ENCODE results near the gene BRD1. TPM values are rescaled to one million over a fixed set of nuclear protein-coding genes. Genes with fewer than 3 reads are reported as not detected.
A peak's percentile ranks its signal among the peaks of the same experiment; 100 is the strongest.

BRD1 gene
- polyA plus RNA-seq, 1 experiment = 4.6 TPM

DNA sequence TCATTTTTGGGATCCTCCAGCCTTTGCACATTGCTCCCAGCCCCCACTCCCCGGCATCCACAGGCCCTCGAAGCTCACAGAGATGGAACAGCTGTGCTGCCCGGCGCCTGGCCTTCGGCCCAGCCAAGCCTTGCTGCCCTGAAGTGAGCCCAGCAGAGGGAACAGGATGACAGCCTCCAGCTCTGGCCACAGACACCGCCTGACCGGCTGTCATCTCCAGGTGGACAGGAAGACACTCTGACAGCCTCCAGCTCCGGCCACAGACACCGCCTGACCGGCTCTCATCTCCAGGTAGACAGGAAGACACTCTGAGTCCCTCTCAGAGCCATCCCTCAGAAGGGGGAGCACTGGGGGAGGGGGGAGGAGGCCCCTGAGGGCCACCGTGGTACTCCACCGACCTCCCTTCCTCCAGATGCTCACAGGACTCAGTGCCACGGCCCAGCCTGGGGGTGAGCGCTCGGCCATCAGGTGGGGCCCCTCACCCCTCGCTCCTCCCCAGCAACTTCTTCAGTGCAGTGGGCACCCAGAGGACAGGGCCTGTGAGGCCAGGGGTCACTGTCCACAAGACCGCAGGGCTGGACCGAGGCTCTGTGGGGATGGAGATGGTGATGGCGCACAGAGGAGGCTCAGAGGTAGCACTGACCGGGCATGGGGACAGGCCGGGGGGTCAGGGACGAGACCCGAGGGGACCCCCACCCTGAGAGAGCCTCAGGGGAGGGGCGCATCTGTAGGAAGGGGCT lies 58.6 kb downstream of the BRD1 start:
- peak overlapping the region; percentile 31 for H3K27ac ChIP-seq (ENCODE audit: low read depth, low read length)
- peak; percentile 43 for DNase-seq (ENCODE audit: low read depth, low spot score)
- H3K9me3 ChIP-seq (ENCODE audit: control insufficient read depth, insufficient read depth, low read length) = peaks cover 33% of the 10 kb centered on the region
- CTCF ChIA-PET = no interaction called here
- POLR2A ChIA-PET = interaction anchor here (0.9 kb wide), 1 partner anchor 149 kb away, joined by 3 read pairs; the partner anchor contains the start of genes ALG12 and CRELD2
- H3K27me3 ChIP-seq (ENCODE audit: control insufficient read depth, insufficient read depth, low read length) = no peaks in the 10 kb centered on the region
- TF ChIP-seq, protein P1, sequence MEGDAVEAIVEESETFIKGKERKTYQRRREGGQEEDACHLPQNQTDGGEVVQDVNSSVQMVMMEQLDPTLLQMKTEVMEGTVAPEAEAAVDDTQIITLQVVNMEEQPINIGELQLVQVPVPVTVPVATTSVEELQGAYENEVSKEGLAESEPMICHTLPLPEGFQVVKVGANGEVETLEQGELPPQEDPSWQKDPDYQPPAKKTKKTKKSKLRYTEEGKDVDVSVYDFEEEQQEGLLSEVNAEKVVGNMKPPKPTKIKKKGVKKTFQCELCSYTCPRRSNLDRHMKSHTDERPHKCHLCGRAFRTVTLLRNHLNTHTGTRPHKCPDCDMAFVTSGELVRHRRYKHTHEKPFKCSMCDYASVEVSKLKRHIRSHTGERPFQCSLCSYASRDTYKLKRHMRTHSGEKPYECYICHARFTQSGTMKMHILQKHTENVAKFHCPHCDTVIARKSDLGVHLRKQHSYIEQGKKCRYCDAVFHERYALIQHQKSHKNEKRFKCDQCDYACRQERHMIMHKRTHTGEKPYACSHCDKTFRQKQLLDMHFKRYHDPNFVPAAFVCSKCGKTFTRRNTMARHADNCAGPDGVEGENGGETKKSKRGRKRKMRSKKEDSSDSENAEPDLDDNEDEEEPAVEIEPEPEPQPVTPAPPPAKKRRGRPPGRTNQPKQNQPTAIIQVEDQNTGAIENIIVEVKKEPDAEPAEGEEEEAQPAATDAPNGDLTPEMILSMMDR (IDR thresholded peaks at IDR 0.05; ENCODE audit: low read depth, low read length) = no peak
- H3K4me3 ChIP-seq (ENCODE audit: low read depth, low read length) = no peak overlapping the region

DNA sequence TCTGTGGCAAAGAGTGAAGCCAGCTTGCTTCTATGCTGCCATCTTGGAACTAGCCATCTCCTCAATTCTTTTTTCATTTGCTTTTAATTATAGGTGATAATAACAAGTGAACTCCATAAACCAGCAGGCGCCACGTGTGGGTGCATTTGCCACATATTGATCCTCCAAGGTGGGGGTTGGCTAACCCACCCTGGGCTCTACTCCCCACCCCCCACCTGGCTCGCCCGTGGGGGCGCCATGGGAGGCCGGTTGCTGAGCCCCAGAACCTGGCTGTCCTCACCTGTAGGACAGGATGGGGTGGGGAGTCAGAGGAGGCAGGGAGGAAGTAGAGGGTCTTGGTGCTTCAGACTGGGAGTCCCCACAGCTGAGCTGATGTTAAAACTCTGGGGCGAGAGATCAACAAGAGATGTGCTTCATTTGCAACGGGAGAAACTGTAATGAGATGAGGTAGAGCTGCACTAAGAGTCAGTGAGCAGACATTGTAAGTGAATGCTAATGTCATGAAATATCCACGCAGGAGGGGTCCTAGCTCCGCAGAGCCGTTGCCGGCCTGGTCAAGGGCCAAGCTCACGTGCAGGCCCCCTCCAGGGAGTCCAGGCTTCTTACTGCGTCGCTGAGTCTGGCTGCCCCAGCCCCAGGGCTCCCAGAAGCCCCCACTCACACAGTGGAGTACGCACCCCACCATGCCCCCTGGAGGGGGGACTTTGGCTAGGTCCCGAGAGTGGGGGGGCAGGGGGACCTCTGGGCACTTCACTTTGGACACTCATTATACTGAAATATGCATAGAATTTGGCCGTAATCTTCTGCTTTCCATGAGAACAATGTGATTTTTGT lies 59.4 kb downstream of the BRD1 start:
- peaks cover 38% of the 10 kb centered on the region for H3K9me3 ChIP-seq (ENCODE audit: control insufficient read depth, insufficient read depth, low read length)
- DNase-seq (ENCODE audit: low read depth, low spot score) = no peak
- no peaks in the 10 kb centered on the region for H3K27me3 ChIP-seq (ENCODE audit: control insufficient read depth, insufficient read depth, low read length)
- no peak overlapping the region for H3K4me3 ChIP-seq (ENCODE audit: low read depth, low read length)
- POLR2A ChIA-PET = interaction anchor here (0.9 kb wide), 1 partner anchor 150 kb away, joined by 3 read pairs; the partner anchor contains the start of genes ALG12 and CRELD2
- CTCF ChIA-PET = no interaction called here
- no peak overlapping the region for H3K27ac ChIP-seq (ENCODE audit: low read depth, low read length)
- TF ChIP-seq, protein P1 (IDR thresholded peaks at IDR 0.05; ENCODE audit: low read depth, low read length) = no peak

DNA sequence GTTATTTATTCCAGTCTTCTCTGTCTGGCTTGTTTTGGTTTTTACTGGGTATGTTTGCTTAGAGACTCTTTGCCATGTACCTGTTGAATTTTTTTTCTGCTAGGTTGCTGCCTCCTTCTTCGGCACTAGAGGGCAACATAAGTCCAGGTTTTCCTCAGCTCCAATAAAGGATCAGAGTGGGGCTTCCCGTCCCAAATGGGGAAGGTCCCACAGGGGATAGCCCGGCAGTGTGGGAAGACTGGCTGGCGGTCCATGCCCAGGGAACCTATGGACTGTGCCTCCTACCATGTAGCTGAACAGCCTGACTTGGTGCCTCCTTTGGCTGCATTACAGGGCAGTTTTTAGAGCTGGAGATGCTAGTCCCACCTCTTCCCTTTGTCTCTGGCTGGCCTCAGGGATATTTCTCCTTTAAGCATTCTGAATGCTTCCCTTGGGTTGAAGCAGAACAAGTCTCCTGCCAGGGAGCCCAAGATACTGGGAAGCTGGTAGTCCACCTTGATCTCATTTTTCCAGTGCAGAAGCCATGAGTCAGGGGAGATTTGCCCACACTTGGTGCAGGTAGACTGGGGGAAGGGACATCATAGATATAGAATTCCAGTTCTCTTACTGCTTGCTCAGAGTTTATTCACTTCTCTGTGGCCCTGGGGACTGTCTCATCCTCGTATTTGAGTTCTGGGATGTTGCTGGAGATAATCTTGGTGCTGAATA lies 60.2 kb downstream of the BRD1 start:
- DNase-seq (ENCODE audit: low read depth, low spot score) = no peak
- Histone ChIP-seq H3K27me3 (ENCODE audit: control insufficient read depth, insufficient read depth, low read length) (no peaks in the 10 kb centered on the region), H3K4me3 (ENCODE audit: low read depth, low read length) (no peak overlapping the region), H3K27ac (ENCODE audit: low read depth, low read length) (no peak overlapping the region), H3K9me3 (ENCODE audit: control insufficient read depth, insufficient read depth, low read length) (peaks cover 38% of the 10 kb centered on the region)
- CTCF ChIA-PET = no interaction called here
- TF ChIP-seq, protein P1 (IDR thresholded peaks at IDR 0.05; ENCODE audit: low read depth, low read length) = peak; percentile 72
- POLR2A ChIA-PET = no interaction called here

DNA sequence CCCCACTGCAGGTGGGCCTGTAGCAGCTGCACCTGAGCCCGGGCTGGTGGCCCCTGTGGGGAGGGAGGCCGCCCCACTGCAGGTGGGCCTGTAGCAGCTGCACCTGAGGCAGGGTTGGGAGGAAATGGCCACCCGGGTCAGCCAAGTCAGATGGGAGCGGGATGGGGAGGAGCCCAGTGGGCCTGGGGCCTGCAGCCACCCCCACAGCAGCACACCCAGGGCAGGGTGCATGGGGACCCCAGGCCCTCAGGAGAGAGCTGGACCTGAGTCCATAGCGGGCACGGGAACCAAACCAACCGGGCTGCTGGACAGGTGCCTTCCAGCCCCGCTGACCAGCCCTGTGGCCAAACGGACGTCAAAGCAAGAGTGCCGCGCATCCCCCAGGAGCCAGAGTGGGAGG lies 61.7 kb downstream of the BRD1 start:
- ChIA-PET POLR2A (no interaction called here), CTCF (no interaction called here)
- no peak for DNase-seq (ENCODE audit: low read depth, low spot score)
- no peaks in the 10 kb centered on the region for H3K27me3 ChIP-seq (ENCODE audit: control insufficient read depth, insufficient read depth, low read length)
- TF ChIP-seq, protein P1 (IDR thresholded peaks at IDR 0.05; ENCODE audit: low read depth, low read length) = no peak
- no peak overlapping the region for H3K4me3 ChIP-seq (ENCODE audit: low read depth, low read length)
- H3K9me3 ChIP-seq (ENCODE audit: control insufficient read depth, insufficient read depth, low read length) = peaks cover 38% of the 10 kb centered on the region
- no peak overlapping the region for H3K27ac ChIP-seq (ENCODE audit: low read depth, low read length)
